H1 (cell line): ENCODE data around the gene HEPHL1. TPM values are rescaled to one million over a fixed set of nuclear protein-coding genes. Genes with fewer than 3 reads are reported as not detected.

Source experiments
- CTCF ChIA-PET: fragments of 300-600 bp; sonication (Branson Sonifier 250); formaldehyde crosslinking; loops from one replicate; lab custom pipeline; 2021; ENCODE audit not compliant: partially characterized antibody; lab: Charles Lee
- POLR2A ChIA-PET: fragments of 300-600 bp; sonication (Branson Sonifier 250); formaldehyde crosslinking; loops from one replicate; lab custom pipeline; 2021; ENCODE audit warnings: inconsistent platforms; ENCODE audit not compliant: partially characterized antibody; lab: Charles Lee
- DNase-seq, 2 experiments: peaks; one replicate each; pipeline versions ENCODE4 v3.0.0 to v3.0.0-alpha.2; 2010 to 2022; ENCODE audit warnings: low spot score in 2 of 2, low read depth in 1 of 2, mixed read lengths in 1 of 2
- FAIRE-seq: peaks from 2 replicates; lab custom pipeline; 2011; peaks lifted over from hg19 to GRCh38; lab: Jason Lieb, UNC
- H2AFZ ChIP-seq: 2 replicates; pipeline ENCODE4 v1.8.1; 2012; ENCODE audit warnings: low read length, inconsistent platforms
- H2AK5ac ChIP-seq: 2 replicates; pipeline ENCODE4 v1.6.1; 2013; ENCODE audit warnings: low read depth, low read length
- H2BK120ac ChIP-seq: replicated peaks from 2 replicates; pipeline ENCODE3; 2013; ENCODE audit warnings: low read depth, low read length, inconsistent platforms
- H2BK12ac ChIP-seq: 2 replicates; pipeline ENCODE4 v1.6.1; 2013; ENCODE audit warnings: low read depth, low read length
- H2BK15ac ChIP-seq: 2 replicates; pipeline ENCODE4 v1.6.1; 2013; ENCODE audit warnings: low read length
- H2BK20ac ChIP-seq: 2 replicates; pipeline ENCODE4 v1.6.1; 2013; ENCODE audit warnings: low read length
- H2BK5ac ChIP-seq: 2 replicates; pipeline ENCODE4 v1.6.1; 2013; ENCODE audit warnings: low read depth, low read length
- H3K14ac ChIP-seq: 2 replicates; pipeline ENCODE4 v1.6.1; 2013; ENCODE audit warnings: inconsistent platforms; ENCODE audit not compliant: insufficient read length
- H3K18ac ChIP-seq: 2 replicates; pipeline ENCODE4 v1.6.1; 2013; ENCODE audit warnings: low read length; ENCODE audit errors: extremely low read depth
- H3K23ac ChIP-seq: 2 replicates; pipeline ENCODE4 v1.6.1; 2013; ENCODE audit warnings: inconsistent platforms; ENCODE audit not compliant: insufficient read length
- H3K23me2 ChIP-seq: 2 replicates; pipeline ENCODE4 v1.6.1; 2013; ENCODE audit warnings: low read depth, low read length
- H3K27ac ChIP-seq: 2 replicates; pipeline ENCODE4 v1.6.1; 2011; ENCODE audit warnings: low read depth, low read length, inconsistent platforms
- H3K27me3 ChIP-seq, 4 experiments: replicated peaks in 1 of 4; 1 replicate in 1 of 4; 2 replicates in 3 of 4; pipeline versions ENCODE4 v1.6.1 to v1.8.1; 2011 to 2013; ENCODE audit warnings: low read length in 3 of 4, mild to moderate bottlenecking in 3 of 4, inconsistent platforms in 2 of 4, mixed read lengths in 2 of 4, moderate library complexity in 1 of 4; ENCODE audit not compliant: control insufficient read depth in 3 of 4, insufficient read depth in 3 of 4; ENCODE audit errors: extremely low read depth in 1 of 4
- H3K36me3 ChIP-seq, 4 experiments: 2 replicates each; pipeline versions ENCODE4 v1.6.1 to v1.8.1; 2011 to 2013; ENCODE audit warnings: mild to moderate bottlenecking in 4 of 4, low read length in 3 of 4, moderate library complexity in 2 of 4, control low read depth in 1 of 4, inconsistent platforms in 1 of 4; ENCODE audit not compliant: insufficient read depth in 4 of 4, control insufficient read depth in 2 of 4
- H3K4ac ChIP-seq: replicated peaks from 2 replicates; pipeline ENCODE3; 2013; ENCODE audit warnings: low read length, low read depth, mixed read lengths, inconsistent platforms; ENCODE audit not compliant: insufficient read length
- H3K4me1 ChIP-seq, 4 experiments: replicated peaks in 1 of 4; 1 replicate in 1 of 4; 2 replicates in 3 of 4; pipeline versions ENCODE4 v1.6.1 to v1.8.1; 2011 to 2013; ENCODE audit warnings: low read length in 3 of 4, inconsistent platforms in 2 of 4, mixed read lengths in 1 of 4; ENCODE audit not compliant: insufficient read depth in 4 of 4, control insufficient read depth in 3 of 4
- H3K4me2 ChIP-seq, 2 experiments: 2 replicates each; pipeline versions ENCODE4 v1.6.1 to v1.8.1; 2011 to 2013; ENCODE audit warnings: low read depth in 2 of 2, low read length in 2 of 2, control low read depth in 1 of 2, inconsistent platforms in 1 of 2, mild to moderate bottlenecking in 1 of 2; ENCODE audit not compliant: insufficient read depth in 1 of 2
- H3K4me3 ChIP-seq, 4 experiments: fragments of 200-600, 300-600 bp in 1 of 4; sonication (generic), shearing (Covaris generic), sonication (Bioruptor Twin) in 1 of 4; 2 replicates each; pipeline versions ENCODE4 v1.5.1 to v1.8.1; 2011 to 2016; ENCODE audit warnings: low read length in 4 of 4, low read depth in 3 of 4, control low read depth in 2 of 4, inconsistent platforms in 2 of 4, mild to moderate bottlenecking in 2 of 4, mixed read lengths in 1 of 4, moderate library complexity in 1 of 4; ENCODE audit not compliant: insufficient read depth in 2 of 4; ENCODE audit errors: extremely low read depth in 1 of 4
- H3K56ac ChIP-seq: replicated peaks from 2 replicates; pipeline ENCODE3; 2013; ENCODE audit warnings: low read depth, mild to moderate bottlenecking, mixed read lengths, low read length, inconsistent platforms; ENCODE audit not compliant: insufficient read length
- H3K79me1 ChIP-seq: 2 replicates; pipeline ENCODE4 v1.6.1; 2013; ENCODE audit warnings: low read depth, low read length, control low read depth
- H3K79me2 ChIP-seq, 2 experiments: 2 replicates each; pipeline versions ENCODE4 v1.6.1 to v1.8.1; 2012 to 2013; ENCODE audit warnings: low read length in 2 of 2, mild to moderate bottlenecking in 2 of 2, inconsistent platforms in 1 of 2; ENCODE audit not compliant: insufficient read depth in 2 of 2, control insufficient read depth in 1 of 2
- H3K9ac ChIP-seq, 4 experiments: replicated peaks in 1 of 4; 1 replicate in 1 of 4; 2 replicates in 3 of 4; pipeline versions ENCODE4 v1.6.1 to v1.8.1; 2011 to 2013; ENCODE audit warnings: low read depth in 3 of 4, low read length in 3 of 4, control low read depth in 2 of 4, mild to moderate bottlenecking in 2 of 4, moderate library complexity in 2 of 4, inconsistent platforms in 1 of 4; ENCODE audit errors: extremely low read depth in 1 of 4
- H3K9me3 ChIP-seq, 2 experiments: 2 replicates each; pipeline versions ENCODE4 v1.6.1 to v1.8.1; 2012 to 2013; ENCODE audit warnings: mild to moderate bottlenecking in 2 of 2, moderate library complexity in 2 of 2, control low read depth in 1 of 2, inconsistent platforms in 1 of 2, low read depth in 1 of 2, low read length in 1 of 2, mixed read lengths in 1 of 2; ENCODE audit not compliant: insufficient read depth in 2 of 2
- H4K20me1 ChIP-seq, 2 experiments: replicated peaks in 1 of 2; 2 replicates each; pipeline versions ENCODE3 to v1.8.1; 2011 to 2013; ENCODE audit warnings: inconsistent platforms in 2 of 2, low read length in 2 of 2, mild to moderate bottlenecking in 1 of 2; ENCODE audit not compliant: insufficient read depth in 2 of 2, control insufficient read depth in 1 of 2
- H4K5ac ChIP-seq: 2 replicates; pipeline ENCODE4 v1.6.1; 2013; ENCODE audit warnings: low read length, low read depth, mixed read lengths, inconsistent platforms; ENCODE audit not compliant: insufficient read length
- H4K8ac ChIP-seq: 2 replicates; pipeline ENCODE4 v1.8.0; 2013; ENCODE audit warnings: mild to moderate bottlenecking, moderate library complexity, low read length, inconsistent platforms; ENCODE audit not compliant: insufficient read depth; ENCODE audit errors: extremely low read depth
- H4K91ac ChIP-seq: replicated peaks from 2 replicates; pipeline ENCODE3; 2013; ENCODE audit warnings: low read length, mixed read lengths, inconsistent platforms; ENCODE audit not compliant: insufficient read length
- BCL11A ChIP-seq, 2 experiments: IDR thresholded peaks; one replicate each; pipeline ENCODE4 v1.6.1; 2011; ENCODE audit warnings: low read depth in 2 of 2, low read length in 2 of 2, mild to moderate bottlenecking in 2 of 2
- SIX5 ChIP-seq: IDR thresholded peaks from 2 replicates; pipeline ENCODE4 v1.6.1; 2011; ENCODE audit warnings: mild to moderate bottlenecking, low read depth, low read length
- SP1 ChIP-seq: IDR thresholded peaks from 2 replicates; pipeline ENCODE4 v1.6.1; 2011; ENCODE audit warnings: low read depth, low read length
- TEAD4 ChIP-seq: IDR thresholded peaks from 2 replicates; pipeline ENCODE4 v1.6.1; 2012; ENCODE audit warnings: low read depth, low read length, inconsistent platforms, mixed read lengths
- WGBS, 2 experiments: shearing (Covaris generic) in 1 of 2; methylation state at CpG; one replicate each; pipeline versions ENCODE4 v1.1.6 to v1.1.7; 2013 to 2015; ENCODE audit warnings: low lambda C conversion rate in 2 of 2, mixed read lengths in 2 of 2, inconsistent platforms in 1 of 2, low coverage in 1 of 2, missing lambda C conversion rate in 1 of 2; ENCODE audit not compliant: insufficient replicate concordance in 2 of 2, insufficient coverage in 1 of 2, insufficient read length in 1 of 2; ENCODE audit errors: extremely low coverage in 1 of 2, missing lambda C conversion rate in 1 of 2; 5-methylcytosine and 5-hydroxymethylcytosine counted together
- polyA plus RNA-seq, 7 experiments: library from polyadenylated mRNA; depleted of rRNA in 3 of 7; stranded (reverse) in 5 of 7; unstranded in 2 of 7; fragments of >200 nt in 5 of 7; fragments of 200-250 nt in 2 of 7; gene quantifications; 1 replicate in 5 of 7; 2 replicates in 1 of 7; 4 replicates in 1 of 7; pipeline versions ENCODE4 v1.2.1 to v1.2.3, GENCODE V29; 2011 to 2013; ENCODE audit warnings: missing spikeins in 2 of 7, mixed read lengths in 2 of 7
- total RNA-seq: library from RNA; stranded (reverse); fragmentation: NEBNext Ultra II Directional; extraction: Animal tissue kit (Norgen Biotek cat#: 25700); gene quantifications from 2 replicates; pipeline ENCODE4 v1.2.1, GENCODE V29; 2021

Gene HEPHL1
- total and polyA plus RNA-seq, 2 of the 8 experiments (the other 6 are each of a cell fraction or from before 2014, with no cell fraction given): 0.09 to 0.11 TPM

GRCh38 chr11:94111241-94111640 is 90.1 kb downstream of the HEPHL1 start:
- FAIRE-seq (no peak), DNase-seq (no peak)
- Histone ChIP-seq H3K23me2 (no peaks in the 10 kb centered on the region), H3K4me3 (no peak overlapping the region), H2BK15ac (peak overlapping the region; percentile 65; the same call in 1 of the 2 replicates), H3K56ac (no peak overlapping the region), H2BK5ac (0 out of 2 replicates have a peak overlapping the region, but pooled peaks have one; percentile 28), H3K9me3 (no peaks in the 10 kb centered on the region; a peak in 1 of 4 replicates), H3K23ac (no peak overlapping the region), H3K4me1 (peaks cover 0 to 8% (median 0%) of the 10 kb centered on the region in 4 experiments; a peak in 2 of 7 replicates), H3K18ac (no peak overlapping the region), H2BK12ac (0 out of 2 replicates have a peak overlapping the region, but pooled peaks have one; percentile 17), H2BK20ac (no peak overlapping the region), H3K4me2 (no peak overlapping the region), H4K91ac (no peak overlapping the region), H4K8ac (no peak overlapping the region), H2AFZ (no peak overlapping the region), H3K79me1 (no peaks in the 10 kb centered on the region), H3K9ac (no peak overlapping the region), H3K36me3 (no peaks in the 10 kb centered on the region), H3K4ac (no peak overlapping the region), H3K27ac (no peak overlapping the region), H2AK5ac (no peak overlapping the region), H3K79me2 (no peaks in the 10 kb centered on the region), H4K20me1 (no peaks in the 10 kb centered on the region), H3K14ac (no peak overlapping the region), H4K5ac (no peak overlapping the region), H3K27me3 (no peaks in the 10 kb centered on the region), H2BK120ac (peak overlapping the region; percentile 96)
- ChIA-PET CTCF (interaction anchor here (1.4 to 1.5 kb wide), 2 partner anchors 9 to 73 kb away, joined by 4 to 5 read pairs; no protein-coding TSS in a partner anchor), POLR2A (interaction anchor here (0.6 to 1.1 kb wide), 2 partner anchors 42 to 384 kb away, joined by 3 read pairs; no protein-coding TSS in a partner anchor)
- WGBS, 2 experiments: 94% methylated on average over 3 of the region's 3 CpGs; no CpG with 5 or more reads in 1 of the 2 experiments
- no peak for TF ChIP-seq SP1
- no peak for TF ChIP-seq SIX5
- TF ChIP-seq TEAD4: no peak
- TF ChIP-seq BCL11A (IDR thresholded peaks at IDR 0.05; ENCODE audit: low read depth in 2 of 2, low read length in 2 of 2): no peak
